Gastroesophageal sphincter (tissue), 4 donors: Measurements from ENCODE around the gene RPTOR. TPM values are rescaled to one million over a fixed set of nuclear protein-coding genes. Genes with fewer than 3 reads are reported as not detected.

ENCODE experiments used
- ATAC-seq: fragments of 150-250 bp; one replicate; pipeline ENCODE4 v1.9.1; 2016; ENCODE audit warnings: mild to moderate bottlenecking, moderate library complexity
- H3K27ac ChIP-seq, 4 donors: fragments of 200-600 bp; sonication (generic) in 3 of 4; 1 replicate in 3 of 4; 2 replicates in 1 of 4; pipeline ENCODE4 v1.5.1; 2016 to 2019
- H3K27me3 ChIP-seq: fragments of 200-600 bp; sonication (generic); one replicate; pipeline ENCODE4 v1.5.1; 2019
- H3K36me3 ChIP-seq, 2 donors: fragments of 200-600 bp; sonication (generic); one replicate each; pipeline ENCODE4 v1.5.1; 2019; ENCODE audit warnings: control low read depth in 1 of 2
- H3K4me1 ChIP-seq, 3 donors: fragments of 200-600 bp; sonication (generic); 1 replicate in 2 of 3; 2 replicates in 1 of 3; pipeline ENCODE4 v1.5.1; 2016 to 2019; ENCODE audit warnings: control low read depth in 2 of 3
- H3K4me3 ChIP-seq, 2 donors: fragments of 200-600 bp; sonication (generic); one replicate each; pipeline ENCODE4 v1.5.1; 2019; ENCODE audit warnings: mild to moderate bottlenecking in 1 of 2, moderate library complexity in 1 of 2
- H3K9me3 ChIP-seq, 3 donors: fragments of 200-600 bp; sonication (generic); one replicate each; pipeline ENCODE4 v1.5.1; 2017 to 2019; ENCODE audit warnings: control low read depth in 2 of 3
- EP300 ChIP-seq: sonication (generic); formaldehyde crosslinking; IDR thresholded peaks from one replicate; pipeline ENCODE4 v1.6.1; 2017; ENCODE audit warnings: antibody characterized with exemption, mild to moderate bottlenecking
- POLR2A ChIP-seq, 2 donors: fragments of 450-650 bp; IDR thresholded peaks; one replicate each; pipeline ENCODE4 v1.6.1; 2017; ENCODE audit warnings: antibody characterized with exemption in 2 of 2, mild to moderate bottlenecking in 2 of 2, moderate library complexity in 1 of 2
- POLR2AphosphoS5 ChIP-seq: sonication (generic); formaldehyde crosslinking; IDR thresholded peaks from one replicate; pipeline ENCODE4 v1.6.1; 2017; ENCODE audit warnings: antibody characterized with exemption
- WGBS, 2 donors: methylation state at CpG; one replicate each; pipeline ENCODE4 v1.1.5; 2018; ENCODE audit warnings: low coverage in 1 of 2; 5-methylcytosine and 5-hydroxymethylcytosine counted together
- total RNA-seq, 4 donors: library from RNA; depleted of rRNA; stranded (reverse); fragments of >200 nt; gene quantifications; one replicate each; pipeline ENCODE4 v1.1.0, GENCODE V29; 2016
- TF ChIP-seq, protein P1 (sequence below), 4 experiments: fragments of 200-600 bp in 2 of 4; fragments of 450-650 bp in 2 of 4; sonication (generic) in 1 of 4; IDR thresholded peaks; one replicate each; pipeline ENCODE4 v1.5.1; 2017 to 2019; ENCODE audit warnings: antibody characterized with exemption in 4 of 4, mild to moderate bottlenecking in 2 of 4, moderate library complexity in 2 of 4

Gene RPTOR
- total RNA-seq, 4 donors from 2014 or later: 25.7 to 56.8 (median 39.7) TPM

DNA sequence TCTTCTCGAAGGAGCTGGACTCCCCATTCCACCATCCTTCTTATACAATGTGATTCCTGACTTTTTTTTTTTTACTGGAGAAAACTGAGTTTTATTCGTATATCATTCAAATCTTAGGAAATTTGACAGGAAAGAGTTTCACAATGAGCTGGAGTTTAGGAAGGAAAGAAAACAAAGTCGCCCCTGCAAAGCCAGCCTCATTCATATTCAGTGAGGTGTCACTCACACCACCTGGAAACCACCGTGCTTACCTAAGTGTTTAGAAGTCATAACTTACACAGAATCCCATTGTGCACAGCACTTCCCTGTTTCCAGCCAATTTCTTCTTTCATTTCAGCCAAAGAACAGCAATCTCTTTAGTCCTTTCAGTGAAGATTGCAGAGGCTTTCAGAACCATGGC lies 356.7 kb downstream of the RPTOR start:
- Histone ChIP-seq H3K27me3 (no peaks in the 10 kb centered on the region), H3K4me3 (no peak overlapping the region), H3K9me3 (no peaks in the 10 kb centered on the region), H3K4me1 (no peaks in the 10 kb centered on the region), H3K36me3 (peaks cover 0 to 79% of the 10 kb centered on the region in 2 donors), H3K27ac (no peak overlapping the region)
- no peak for ATAC-seq
- 51 to 62% methylated on average over 4 of the region's 4 CpGs for WGBS, 2 donors
- TF ChIP-seq POLR2A (IDR thresholded peaks at IDR 0.05) (no peak), EP300 (no peak), POLR2AphosphoS5 (no peak)
- TF ChIP-seq, protein P1, sequence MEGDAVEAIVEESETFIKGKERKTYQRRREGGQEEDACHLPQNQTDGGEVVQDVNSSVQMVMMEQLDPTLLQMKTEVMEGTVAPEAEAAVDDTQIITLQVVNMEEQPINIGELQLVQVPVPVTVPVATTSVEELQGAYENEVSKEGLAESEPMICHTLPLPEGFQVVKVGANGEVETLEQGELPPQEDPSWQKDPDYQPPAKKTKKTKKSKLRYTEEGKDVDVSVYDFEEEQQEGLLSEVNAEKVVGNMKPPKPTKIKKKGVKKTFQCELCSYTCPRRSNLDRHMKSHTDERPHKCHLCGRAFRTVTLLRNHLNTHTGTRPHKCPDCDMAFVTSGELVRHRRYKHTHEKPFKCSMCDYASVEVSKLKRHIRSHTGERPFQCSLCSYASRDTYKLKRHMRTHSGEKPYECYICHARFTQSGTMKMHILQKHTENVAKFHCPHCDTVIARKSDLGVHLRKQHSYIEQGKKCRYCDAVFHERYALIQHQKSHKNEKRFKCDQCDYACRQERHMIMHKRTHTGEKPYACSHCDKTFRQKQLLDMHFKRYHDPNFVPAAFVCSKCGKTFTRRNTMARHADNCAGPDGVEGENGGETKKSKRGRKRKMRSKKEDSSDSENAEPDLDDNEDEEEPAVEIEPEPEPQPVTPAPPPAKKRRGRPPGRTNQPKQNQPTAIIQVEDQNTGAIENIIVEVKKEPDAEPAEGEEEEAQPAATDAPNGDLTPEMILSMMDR (IDR thresholded peaks at IDR 0.05): no peak

DNA sequence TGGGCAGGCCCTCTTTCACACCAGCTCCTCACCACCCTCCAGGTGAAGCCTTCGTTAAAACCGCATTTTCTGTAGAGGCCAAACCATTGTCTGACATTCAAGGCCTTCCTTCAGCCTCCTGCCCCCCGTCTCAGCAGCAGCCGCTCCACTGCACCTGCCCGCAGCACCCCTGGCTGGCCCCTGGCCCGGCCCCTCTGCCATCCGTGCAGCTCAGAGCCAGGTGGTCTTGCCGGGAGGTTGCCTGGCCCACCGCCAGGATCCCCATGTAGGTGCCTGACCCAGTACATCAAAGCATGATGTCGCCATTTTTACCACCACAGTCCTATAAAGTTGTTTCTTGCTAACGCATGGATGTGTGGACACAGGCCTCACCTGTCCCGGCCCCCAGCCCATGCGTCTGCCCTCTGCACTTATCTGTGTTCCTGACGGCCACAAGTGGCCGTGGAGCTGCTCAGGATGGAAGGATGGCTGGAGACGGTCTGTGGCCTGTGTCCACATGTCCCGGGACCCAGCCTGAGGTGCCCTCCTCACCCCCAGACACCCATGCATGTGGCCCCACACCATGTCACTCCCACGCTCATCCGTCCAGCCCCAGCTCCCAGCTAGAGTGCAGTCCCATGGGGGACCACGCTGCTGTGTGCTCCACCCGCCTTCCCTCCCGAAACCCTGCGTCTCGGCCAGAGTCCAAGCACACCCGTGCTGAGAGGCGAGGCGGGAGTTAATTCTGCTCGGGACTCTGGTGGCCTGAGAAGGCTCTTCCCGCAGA lies 357.7 kb downstream of the RPTOR start:
- Histone ChIP-seq H3K4me3 (no peak overlapping the region), H3K27me3 (no peaks in the 10 kb centered on the region), H3K36me3 (peaks cover 0 to 79% of the 10 kb centered on the region in 2 donors), H3K4me1 (no peaks in the 10 kb centered on the region), H3K9me3 (no peaks in the 10 kb centered on the region), H3K27ac (no peak overlapping the region)
- no peak for ATAC-seq
- WGBS, 2 donors: 95% methylated on average over 4 of the region's 29 CpGs; no CpG with 5 or more reads in 1 of the 2 donors
- TF ChIP-seq, protein P1 (IDR thresholded peaks at IDR 0.05): no peak
- no peak for TF ChIP-seq EP300
- TF ChIP-seq POLR2A (IDR thresholded peaks at IDR 0.05): no peak
- TF ChIP-seq POLR2AphosphoS5: no peak

DNA sequence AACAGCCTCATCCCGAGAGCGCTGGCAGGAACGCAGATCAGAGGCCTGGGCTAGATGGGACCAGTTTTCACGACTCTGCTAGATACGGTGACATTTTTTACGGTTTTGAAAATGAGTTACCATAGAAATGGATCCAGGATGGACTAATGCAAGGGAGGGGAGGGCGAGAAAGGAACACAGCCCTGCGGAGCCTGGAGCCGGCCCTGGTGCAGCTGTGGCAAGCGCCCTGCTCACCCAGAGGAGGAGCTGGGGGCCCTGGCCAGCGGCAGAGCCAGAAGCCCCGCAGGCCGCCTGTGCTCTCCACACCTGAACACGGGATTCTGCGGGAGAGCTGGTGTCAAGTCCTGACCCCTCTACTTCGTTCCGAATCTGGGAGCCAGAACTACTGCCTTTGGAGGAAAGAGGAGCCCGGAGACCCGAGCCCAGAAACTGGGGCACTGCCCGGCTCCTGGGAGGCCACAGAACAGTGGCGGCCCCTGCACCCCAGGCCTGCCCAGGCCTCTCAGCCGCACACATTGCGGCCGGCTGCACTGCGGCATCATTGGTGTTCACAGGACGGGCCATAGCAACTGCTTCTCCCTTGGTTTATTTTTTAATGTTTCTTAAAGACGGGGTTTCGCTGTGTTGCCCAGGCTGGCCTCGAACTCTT lies 358.4 kb downstream of the RPTOR start:
- Histone ChIP-seq H3K27me3 (no peaks in the 10 kb centered on the region), H3K27ac (no peak overlapping the region), H3K9me3 (no peaks in the 10 kb centered on the region), H3K4me1 (no peaks in the 10 kb centered on the region), H3K4me3 (no peak overlapping the region), H3K36me3 (peaks cover 0 to 80% of the 10 kb centered on the region in 2 donors)
- 90 to 93% methylated on average over 2 to 12 of the region's 29 CpGs for WGBS, 2 donors
- no peak for TF ChIP-seq POLR2AphosphoS5
- TF ChIP-seq EP300: no peak
- TF ChIP-seq, protein P1 (IDR thresholded peaks at IDR 0.05): no peak
- no peak for TF ChIP-seq POLR2A (IDR thresholded peaks at IDR 0.05)
- ATAC-seq: no peak

DNA sequence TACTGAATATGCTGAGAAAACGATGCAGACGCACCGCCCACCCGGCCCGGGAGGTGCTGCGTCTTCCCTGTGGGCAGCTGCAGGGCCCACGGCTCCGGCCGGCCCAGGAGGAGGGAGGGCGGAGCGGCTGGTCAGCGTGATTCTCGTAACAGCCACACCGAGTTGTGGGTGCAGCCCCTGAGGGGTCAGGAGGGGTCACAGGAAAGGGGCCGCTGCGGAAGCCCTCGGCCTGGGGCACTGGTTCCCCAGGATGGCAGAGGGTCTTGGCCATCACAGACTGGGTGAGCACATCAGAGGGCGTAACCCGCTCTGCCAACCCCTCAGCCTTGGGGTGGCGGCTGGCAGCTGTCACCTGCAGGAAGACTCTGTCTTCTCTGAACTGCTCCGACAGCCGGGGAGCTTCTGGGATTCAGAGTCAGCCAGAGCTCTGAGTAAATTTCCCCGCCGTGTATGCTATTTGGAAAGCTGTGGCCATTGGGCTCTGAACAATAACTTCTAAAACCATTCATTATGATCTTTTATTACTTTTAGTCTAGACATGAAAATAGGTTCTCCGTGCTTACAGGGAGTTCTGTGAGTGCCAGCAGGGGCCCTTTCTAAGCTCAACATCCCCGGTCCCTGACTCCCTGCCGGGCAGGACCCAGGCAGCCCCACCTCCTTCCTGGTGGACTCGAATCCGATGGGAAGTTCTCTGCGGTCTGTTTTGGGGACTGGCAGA lies 359.6 kb downstream of the RPTOR start:
- TF ChIP-seq POLR2A (IDR thresholded peaks at IDR 0.05) (no peak), POLR2AphosphoS5 (no peak), EP300 (no peak)
- H3K27me3 ChIP-seq: no peaks in the 10 kb centered on the region
- no peak overlapping the region for H3K4me3 ChIP-seq
- no peaks in the 10 kb centered on the region for H3K9me3 ChIP-seq
- no peak overlapping the region for H3K27ac ChIP-seq
- ATAC-seq: no peak
- peaks cover 0 to 85% of the 10 kb centered on the region in 2 donors for H3K36me3 ChIP-seq
- no peaks in the 10 kb centered on the region for H3K4me1 ChIP-seq
- 74 to 83% methylated on average over 9 to 11 of the region's 30 CpGs for WGBS, 2 donors

DNA sequence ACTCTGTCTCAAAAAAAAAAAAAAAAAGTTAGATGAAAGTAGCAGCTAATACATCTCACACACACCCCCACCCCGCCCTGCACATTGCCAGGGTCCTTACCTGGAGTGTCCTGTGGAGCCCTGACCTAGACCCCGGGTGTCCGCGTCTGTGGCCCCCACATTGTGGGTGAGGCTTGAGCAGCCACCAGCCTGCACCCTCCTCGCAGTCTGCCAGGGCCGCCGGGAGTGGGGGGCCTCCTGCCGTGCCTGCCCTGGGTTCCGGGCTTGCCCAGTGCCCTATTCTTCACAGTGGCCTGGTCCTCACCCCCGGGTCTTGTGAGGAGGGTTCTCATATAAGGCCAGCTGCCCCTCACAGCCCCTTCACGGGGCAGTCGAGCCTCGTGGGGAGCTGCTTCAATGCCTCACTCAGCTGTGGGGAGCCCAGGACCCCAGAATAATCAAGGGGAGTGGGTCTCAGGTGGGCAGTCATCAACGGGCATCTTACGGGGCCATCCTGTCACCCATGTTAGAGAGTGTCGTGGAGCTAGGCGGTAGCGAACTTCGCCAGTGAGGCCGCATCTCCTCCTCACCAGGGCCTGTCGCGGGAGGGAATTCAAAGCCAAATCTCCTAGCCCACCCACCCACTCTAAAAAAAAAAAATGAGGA lies 361.1 kb downstream of the RPTOR start:
- Histone ChIP-seq H3K9me3 (no peaks in the 10 kb centered on the region), H3K4me3 (no peak overlapping the region), H3K27me3 (no peaks in the 10 kb centered on the region), H3K36me3 (peaks cover 0 to 85% of the 10 kb centered on the region in 2 donors), H3K27ac (no peak overlapping the region), H3K4me1 (no peaks in the 10 kb centered on the region)
- TF ChIP-seq POLR2A (IDR thresholded peaks at IDR 0.05) (no peak), POLR2AphosphoS5 (no peak), EP300 (no peak)
- TF ChIP-seq, protein P1 (IDR thresholded peaks at IDR 0.05): no peak
- WGBS, 2 donors: 94 to 100% methylated on average over 1 to 9 of the region's 22 CpGs
- ATAC-seq: no peak
